ENCODE results near the gene GDA. TPM values are rescaled to one million over a fixed set of nuclear protein-coding genes. Genes with fewer than 3 reads are reported as not detected.

Gene GDA
- total RNA-seq, 1 donor from 2014 or later = 1.8 TPM

DNA sequence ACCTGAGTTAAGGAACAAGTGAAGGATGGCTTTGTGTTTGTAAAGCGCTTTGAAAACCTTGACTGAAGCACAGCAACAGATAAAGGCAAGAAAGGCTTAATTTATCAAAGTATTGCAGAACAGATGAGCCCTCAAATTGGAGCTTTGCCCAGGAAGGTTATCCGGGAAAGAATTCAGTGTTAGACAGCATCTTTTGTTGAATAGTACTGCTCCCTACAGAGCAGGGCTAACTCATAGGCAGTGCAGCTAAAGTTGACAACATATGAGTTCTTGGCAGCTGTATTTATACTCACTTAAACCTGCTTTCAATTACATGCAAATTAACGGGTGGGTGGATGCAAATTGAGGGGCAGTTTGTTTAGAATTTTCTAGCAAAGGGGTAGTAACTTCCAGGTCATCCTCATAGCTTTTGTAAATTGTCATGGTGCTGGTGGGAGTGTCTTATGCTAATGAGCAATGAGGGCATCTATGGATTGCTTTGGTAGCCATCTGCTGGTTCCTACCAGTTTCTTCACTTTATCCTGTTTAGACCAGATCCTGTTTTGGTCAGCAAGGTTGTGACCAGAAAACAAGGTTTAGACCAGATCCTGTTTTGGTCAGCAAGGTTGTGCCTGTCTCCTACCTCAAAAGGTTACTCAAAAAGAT is 105.8 kb downstream of the GDA start:
- FAIRE-seq = no peak
- DNase-seq (ENCODE audit: low read depth) = no peak
- H3K4me3 ChIP-seq (ENCODE audit: low read depth, low read length) = no peak overlapping the region
- H3K36me3 ChIP-seq (ENCODE audit: control insufficient read depth, insufficient read depth, low read length) = no peaks in the 10 kb centered on the region
- TF ChIP-seq, protein P1, sequence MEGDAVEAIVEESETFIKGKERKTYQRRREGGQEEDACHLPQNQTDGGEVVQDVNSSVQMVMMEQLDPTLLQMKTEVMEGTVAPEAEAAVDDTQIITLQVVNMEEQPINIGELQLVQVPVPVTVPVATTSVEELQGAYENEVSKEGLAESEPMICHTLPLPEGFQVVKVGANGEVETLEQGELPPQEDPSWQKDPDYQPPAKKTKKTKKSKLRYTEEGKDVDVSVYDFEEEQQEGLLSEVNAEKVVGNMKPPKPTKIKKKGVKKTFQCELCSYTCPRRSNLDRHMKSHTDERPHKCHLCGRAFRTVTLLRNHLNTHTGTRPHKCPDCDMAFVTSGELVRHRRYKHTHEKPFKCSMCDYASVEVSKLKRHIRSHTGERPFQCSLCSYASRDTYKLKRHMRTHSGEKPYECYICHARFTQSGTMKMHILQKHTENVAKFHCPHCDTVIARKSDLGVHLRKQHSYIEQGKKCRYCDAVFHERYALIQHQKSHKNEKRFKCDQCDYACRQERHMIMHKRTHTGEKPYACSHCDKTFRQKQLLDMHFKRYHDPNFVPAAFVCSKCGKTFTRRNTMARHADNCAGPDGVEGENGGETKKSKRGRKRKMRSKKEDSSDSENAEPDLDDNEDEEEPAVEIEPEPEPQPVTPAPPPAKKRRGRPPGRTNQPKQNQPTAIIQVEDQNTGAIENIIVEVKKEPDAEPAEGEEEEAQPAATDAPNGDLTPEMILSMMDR (IDR thresholded peaks at IDR 0.05; ENCODE audit: insufficient read depth, low read length, severe bottlenecking) = no peak
- no peaks in the 10 kb centered on the region for H3K27me3 ChIP-seq (ENCODE audit: control insufficient read depth, insufficient read depth, low read length)

DNA sequence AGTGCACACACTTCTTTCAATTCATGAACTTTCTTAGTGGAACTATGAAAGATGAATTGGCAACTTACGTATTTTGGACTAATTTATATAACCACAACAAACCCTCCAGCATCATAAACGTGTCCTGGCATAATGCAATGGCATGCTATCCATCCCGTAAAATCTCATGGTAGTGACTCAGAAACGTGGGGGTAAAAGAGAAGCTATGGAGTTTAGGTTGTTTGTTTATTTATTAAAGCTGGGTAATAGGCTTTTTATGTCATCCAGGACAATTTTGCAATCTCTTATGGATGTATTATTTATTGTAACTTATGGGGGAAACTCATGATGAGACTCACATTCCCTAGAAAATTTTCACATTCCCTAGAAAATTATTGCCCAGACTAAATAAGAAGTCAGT is 106.3 kb downstream of the GDA start:
- no peak for FAIRE-seq

DNA sequence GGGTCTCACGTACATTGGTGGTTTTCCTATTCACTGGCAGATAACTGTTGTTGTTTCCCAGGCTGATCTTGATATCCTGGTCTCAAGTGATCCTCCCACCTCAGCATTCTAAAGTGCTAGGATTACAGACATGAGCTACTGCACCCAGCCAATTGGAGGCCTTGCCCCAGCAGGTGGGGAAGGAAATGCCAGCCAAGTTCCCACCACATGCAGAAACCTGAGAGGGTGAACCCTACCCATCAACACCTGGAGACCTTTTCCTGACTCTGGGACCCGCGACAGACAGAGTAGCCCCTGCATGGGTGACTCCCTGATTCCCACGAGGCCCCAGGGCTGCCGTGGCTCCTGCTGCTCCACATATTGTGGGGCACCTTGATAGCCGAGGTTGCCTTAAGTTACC is 107.7 kb downstream of the GDA start:
- Histone ChIP-seq H3K36me3 (ENCODE audit: control insufficient read depth, insufficient read depth, low read length) (no peaks in the 10 kb centered on the region), H3K4me3 (ENCODE audit: low read depth, low read length) (no peak overlapping the region), H3K27me3 (ENCODE audit: control insufficient read depth, insufficient read depth, low read length) (no peaks in the 10 kb centered on the region)
- DNase-seq (ENCODE audit: low read depth) (no peak), FAIRE-seq (no peak)
- TF ChIP-seq, protein P1 (IDR thresholded peaks at IDR 0.05; ENCODE audit: insufficient read depth, low read length, severe bottlenecking) = no peak

More for the DNA sequence above, 106.3 kb downstream of the GDA start:
- Histone ChIP-seq H3K27me3 (ENCODE audit: control insufficient read depth, insufficient read depth, low read length) (no peaks in the 10 kb centered on the region), H3K36me3 (ENCODE audit: control insufficient read depth, insufficient read depth, low read length) (no peaks in the 10 kb centered on the region), H3K4me3 (ENCODE audit: low read depth, low read length) (no peak overlapping the region)
- TF ChIP-seq, protein P1 (IDR thresholded peaks at IDR 0.05; ENCODE audit: insufficient read depth, low read length, severe bottlenecking) = no peak
- peak; percentile 17 for DNase-seq (ENCODE audit: low read depth)

DNA sequence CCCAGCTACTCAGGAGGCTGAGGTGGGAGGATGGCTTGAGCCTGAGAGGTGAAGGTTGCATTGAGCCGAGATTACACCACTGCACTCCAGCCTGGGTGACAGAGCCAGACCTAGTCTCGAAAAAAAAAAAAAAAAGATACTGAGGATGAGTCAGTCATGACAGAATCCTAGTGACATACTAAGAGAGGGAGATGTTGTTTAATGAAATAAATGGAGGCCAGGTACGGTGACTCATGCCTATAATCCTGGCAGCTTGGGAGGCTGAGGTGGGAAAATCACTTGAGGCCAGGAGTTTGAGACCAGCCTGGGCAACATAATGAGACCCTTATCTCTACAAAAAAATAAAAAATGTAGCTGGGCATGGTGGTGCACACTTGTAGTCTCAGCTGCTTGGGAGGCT is 108.6 kb downstream of the GDA start:
- TF ChIP-seq, protein P1 (IDR thresholded peaks at IDR 0.05; ENCODE audit: insufficient read depth, low read length, severe bottlenecking) = no peak
- peak; percentile 69 for DNase-seq (ENCODE audit: low read depth)
- Histone ChIP-seq H3K27me3 (ENCODE audit: control insufficient read depth, insufficient read depth, low read length) (no peaks in the 10 kb centered on the region), H3K36me3 (ENCODE audit: control insufficient read depth, insufficient read depth, low read length) (no peaks in the 10 kb centered on the region), H3K4me3 (ENCODE audit: low read depth, low read length) (no peak overlapping the region)
- FAIRE-seq = no peak

DNA sequence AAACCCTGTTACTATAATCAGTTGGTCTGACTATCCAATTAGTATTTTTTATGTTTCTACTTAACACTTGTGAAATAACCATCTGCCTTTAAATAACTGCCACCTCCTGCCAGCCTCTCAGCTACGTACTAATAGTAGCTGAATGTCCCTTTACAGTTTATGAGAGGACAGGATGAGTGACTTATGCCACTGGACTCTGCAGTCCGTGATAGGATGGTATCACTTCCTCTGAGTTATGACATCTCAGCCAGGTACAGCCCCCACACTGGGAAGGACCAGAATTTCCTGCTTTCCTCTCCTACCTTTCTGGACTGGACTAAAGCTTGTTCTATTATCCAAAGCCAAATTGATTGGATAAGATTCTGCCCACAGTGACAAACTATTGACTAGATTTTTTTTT is 112.8 kb downstream of the GDA start:
- Histone ChIP-seq H3K36me3 (ENCODE audit: control insufficient read depth, insufficient read depth, low read length) (no peaks in the 10 kb centered on the region), H3K4me3 (ENCODE audit: low read depth, low read length) (no peak overlapping the region), H3K27me3 (ENCODE audit: control insufficient read depth, insufficient read depth, low read length) (no peaks in the 10 kb centered on the region)
- FAIRE-seq (no peak), DNase-seq (ENCODE audit: low read depth) (peak; percentile 55)
- TF ChIP-seq, protein P1 (IDR thresholded peaks at IDR 0.05; ENCODE audit: insufficient read depth, low read length, severe bottlenecking) = no peak

DNA sequence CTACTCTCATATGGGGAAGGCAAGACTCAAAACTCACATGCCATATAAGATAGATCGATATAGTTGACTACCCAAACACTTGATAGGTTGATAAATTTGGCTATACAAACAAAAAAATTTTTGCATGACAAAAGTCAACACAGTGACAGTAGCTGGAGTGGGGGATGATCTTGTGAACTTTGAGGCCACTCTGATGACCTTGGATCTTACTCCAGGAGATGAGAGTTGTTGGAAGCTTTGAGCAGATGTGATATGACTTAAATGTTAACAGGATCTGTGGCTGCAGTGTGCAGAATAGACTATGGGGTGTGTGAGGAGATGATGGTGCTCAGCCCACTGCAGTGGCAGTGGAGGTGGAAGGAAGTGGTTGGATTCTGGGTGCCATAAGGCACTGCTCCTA is 114.3 kb downstream of the GDA start:
- FAIRE-seq (no peak), DNase-seq (ENCODE audit: low read depth) (no peak)
- Histone ChIP-seq H3K27me3 (ENCODE audit: control insufficient read depth, insufficient read depth, low read length) (no peaks in the 10 kb centered on the region), H3K36me3 (ENCODE audit: control insufficient read depth, insufficient read depth, low read length) (no peaks in the 10 kb centered on the region), H3K4me3 (ENCODE audit: low read depth, low read length) (no peak overlapping the region)
- TF ChIP-seq, protein P1 (IDR thresholded peaks at IDR 0.05; ENCODE audit: insufficient read depth, low read length, severe bottlenecking) = no peak

Measured in bronchial epithelial cell (primary cell).